HCT116 (cell line): Measurements from ENCODE around the gene AMACR. TPM values are rescaled to one million over a fixed set of nuclear protein-coding genes. Genes with fewer than 3 reads are reported as not detected.

Source experiments
- ATAC-seq: fragments of 200-7000 bp; cut with Tn5 transposase; 2 replicates; pipeline ENCODE4 v1.9.1; 2020; ENCODE audit warnings: mild to moderate bottlenecking, moderate library complexity
- BruUV-seq: library from RNA; stranded (reverse); fragments of 400-500 nt; replicated peaks from 2 replicates; lab custom pipeline; 2021; lab: Mats Ljungman, UMichigan
- CTCF ChIA-PET: fragments of 300-600 bp; sonication (Branson Sonifier 250); formaldehyde crosslinking; loops from one replicate; lab custom pipeline; 2021; ENCODE audit warnings: antibody characterized with exemption; lab: Charles Lee
- POLR2A ChIA-PET: fragments of 300-600, 350-600 bp; sonication (Branson Sonifier 250); formaldehyde crosslinking; loops from one replicate; lab custom pipeline; 2021; ENCODE audit warnings: antibody characterized with exemption; lab: Charles Lee
- RAD21 ChIA-PET, 2 experiments: fragments of 300-600 bp; sonication (Branson Sonifier 250); formaldehyde crosslinking; loops; one replicate each; lab custom pipeline; 2023; ENCODE audit warnings: low total read pairs in 2 of 2; ENCODE audit not compliant: uncharacterized antibody in 2 of 2, unreplicated experiment in 2 of 2, low non-redundant PET in 1 of 2; lab: Charles Lee
- DNase-seq: peaks from one replicate; pipeline ENCODE4 v3.0.0-alpha.2; 2010; ENCODE audit warnings: low read depth, low spot score
- H2AFZ ChIP-seq: fragments of 200-600 bp; shearing (Covaris generic), sonication (generic); 2 replicates; pipeline ENCODE4 v1.6.1; 2017; ENCODE audit warnings: low read depth, mixed run types, mixed read lengths, antibody characterized with exemption, low read length; ENCODE audit not compliant: poor library complexity, severe bottlenecking
- H3K27ac ChIP-seq: 2 replicates; pipeline ENCODE4 v1.5.1; 2012; ENCODE audit warnings: low read depth, low read length
- H3K27me3 ChIP-seq: fragments of 200-600 bp; sonication (generic); 2 replicates; pipeline ENCODE4 v1.6.1; 2016; ENCODE audit warnings: mixed run types, low read length, mixed read lengths; ENCODE audit not compliant: insufficient read depth
- H3K36me3 ChIP-seq, 2 experiments: fragments of 200-500 bp in 1 of 2; fragments of 200-600 bp in 1 of 2; sonication (Bioruptor generic) in 1 of 2; sonication (generic) in 1 of 2; 2 replicates each; pipeline versions ENCODE4 v1.5.1 to v1.6.1; 2014 to 2016; ENCODE audit warnings: low read length in 2 of 2, inconsistent platforms in 1 of 2, mixed read lengths in 1 of 2, mixed run types in 1 of 2; ENCODE audit not compliant: insufficient read depth in 2 of 2, control insufficient read depth in 1 of 2
- H3K4me1 ChIP-seq, 2 experiments: fragments of 200-600 bp in 1 of 2; sonication (generic) in 1 of 2; 2 replicates each; pipeline versions ENCODE4 v1.5.1 to v1.6.1; 2012 to 2017; ENCODE audit warnings: low read length in 2 of 2, inconsistent platforms in 1 of 2, mild to moderate bottlenecking in 1 of 2, mixed read lengths in 1 of 2, mixed run types in 1 of 2, moderate library complexity in 1 of 2; ENCODE audit not compliant: insufficient read depth in 2 of 2, control insufficient read depth in 1 of 2
- H3K4me2 ChIP-seq: fragments of 200-600 bp; sonication (generic); 2 replicates; pipeline ENCODE4 v1.6.1; 2017; ENCODE audit warnings: mixed run types, low read length, mixed read lengths
- H3K4me3 ChIP-seq, 2 experiments: fragments of 200-600 bp in 1 of 2; sonication (generic) in 1 of 2; replicated peaks in 1 of 2; 2 replicates each; pipeline ENCODE4 v1.5.1; 2011 to 2016; ENCODE audit warnings: low read length in 2 of 2, control low read depth in 1 of 2, low read depth in 1 of 2, mild to moderate bottlenecking in 1 of 2, mixed read lengths in 1 of 2, mixed run types in 1 of 2
- H3K79me2 ChIP-seq: fragments of 200-600 bp; sonication (generic); 2 replicates; pipeline ENCODE4 v1.6.1; 2017; ENCODE audit warnings: mild to moderate bottlenecking, mixed run types, low read length, moderate library complexity, mixed read lengths; ENCODE audit not compliant: insufficient read depth
- H3K9ac ChIP-seq: fragments of 200-600 bp; sonication (generic); 2 replicates; pipeline ENCODE4 v1.6.1; 2016; ENCODE audit warnings: low read length, mixed read lengths
- H3K9me2 ChIP-seq: fragments of 200-600 bp; sonication (generic), shearing (Covaris generic); 2 replicates; pipeline ENCODE4 v1.6.1; 2017; ENCODE audit warnings: mixed run types, mild to moderate bottlenecking, moderate library complexity; ENCODE audit not compliant: insufficient read depth
- H3K9me3 ChIP-seq, 2 experiments: fragments of 200-500 bp in 1 of 2; fragments of 200-600 bp in 1 of 2; sonication (Bioruptor generic) in 1 of 2; sonication (generic) in 1 of 2; 2 replicates each; pipeline ENCODE4 v1.6.1; 2014 to 2017; ENCODE audit warnings: low read length in 2 of 2, mixed read lengths in 2 of 2, inconsistent platforms in 1 of 2, low read depth in 1 of 2, mild to moderate bottlenecking in 1 of 2, mixed run types in 1 of 2, moderate library complexity in 1 of 2; ENCODE audit not compliant: control insufficient read depth in 1 of 2, insufficient read depth in 1 of 2
- H4K20me1 ChIP-seq: fragments of 200-600 bp; sonication (generic), shearing (Covaris generic); 2 replicates; pipeline ENCODE4 v1.6.1; 2017; ENCODE audit warnings: mixed run types, mild to moderate bottlenecking, moderate library complexity; ENCODE audit not compliant: insufficient read depth
- CBX3 ChIP-seq: IDR thresholded peaks from 2 replicates; pipeline ENCODE4 v1.6.1; 2012; ENCODE audit warnings: low read depth
- CEBPB ChIP-seq: IDR thresholded peaks from 2 replicates; pipeline ENCODE4 v1.6.1; 2012; ENCODE audit warnings: low read depth
- EGR1 ChIP-seq: IDR thresholded peaks from 2 replicates; pipeline ENCODE4 v1.6.1; 2012; ENCODE audit warnings: low read depth
- ELF1 ChIP-seq: IDR thresholded peaks from 2 replicates; pipeline ENCODE4 v1.6.1; 2012; ENCODE audit warnings: low read depth, borderline replicate concordance
- EZH2 ChIP-seq: fragments of 200-600 bp; sonication (generic); IDR thresholded peaks from 2 replicates; pipeline ENCODE4 v1.6.1; 2017; ENCODE audit warnings: antibody characterized with exemption, mixed run types
- FOSL1 ChIP-seq: IDR thresholded peaks from 2 replicates; pipeline ENCODE4 v1.6.1; 2012; ENCODE audit warnings: low read depth
- JUND ChIP-seq: IDR thresholded peaks from 2 replicates; pipeline ENCODE4 v1.6.1; 2012
- POLR2A ChIP-seq: IDR thresholded peaks from 2 replicates; pipeline ENCODE4 v1.7.0; 2011; ENCODE audit warnings: borderline replicate concordance; ENCODE audit not compliant: insufficient read depth, insufficient read length; ENCODE audit errors: extremely low read depth
- POLR2AphosphoS5 ChIP-seq: IDR thresholded peaks from 2 replicates; pipeline ENCODE4 v1.6.1; 2011; ENCODE audit warnings: mild to moderate bottlenecking, low read depth, low read length, moderate library complexity
- RAD21 ChIP-seq: IDR thresholded peaks from 2 replicates; pipeline ENCODE4 v1.6.1; 2012; ENCODE audit warnings: low read depth, mild to moderate bottlenecking
- SIN3A ChIP-seq: IDR thresholded peaks from 2 replicates; pipeline ENCODE4 v1.6.1; 2012; ENCODE audit warnings: low read depth
- SP1 ChIP-seq: IDR thresholded peaks from 2 replicates; pipeline ENCODE4 v1.6.1; 2012; ENCODE audit warnings: low read depth
- TCF7L2 ChIP-seq: IDR thresholded peaks from 2 replicates; pipeline ENCODE4 v1.7.0; 2011; ENCODE audit warnings: borderline replicate concordance, inconsistent platforms; ENCODE audit not compliant: insufficient read depth, insufficient read length; ENCODE audit errors: extremely low read depth
- YY1 ChIP-seq: IDR thresholded peaks from 2 replicates; pipeline ENCODE4 v1.6.1; 2011; ENCODE audit warnings: low read length, low read depth, moderate library complexity, mild to moderate bottlenecking; ENCODE audit not compliant: insufficient replicate concordance; ENCODE audit errors: extremely low read depth
- ZFX ChIP-seq: fragments of 450-650 bp; IDR thresholded peaks from 2 replicates; pipeline ENCODE4 v1.6.1; 2017
- ZNF274 ChIP-seq: fragments of 200-500 bp; sonication (Bioruptor generic); IDR thresholded peaks from 2 replicates; pipeline ENCODE4 v1.6.1; 2014; ENCODE audit warnings: mild to moderate bottlenecking, low read depth, low read length, inconsistent platforms
- intact Hi-C: fragments of 100-400 bp; cut with micrococcal nuclease; formaldehyde crosslinking; loops from 2 replicates; pipeline ENCODE4 v1.10.0; 2022
- total RNA-seq: library from RNA; stranded (reverse); gene quantifications from one replicate; pipeline ENCODE4 v1.2.1, GENCODE V29; 2021; ENCODE audit not compliant: unreplicated experiment
- TF ChIP-seq, protein P1 (sequence below): IDR thresholded peaks from 2 replicates; pipeline ENCODE4 v1.6.1; 2012
- TF ChIP-seq, protein P2 (sequence below): IDR thresholded peaks from 2 replicates; pipeline ENCODE4 v1.6.1; 2012; ENCODE audit warnings: low read depth
- TF ChIP-seq, protein P3 (sequence below): IDR thresholded peaks from 2 replicates; pipeline ENCODE4 v1.6.1; 2012

The AMACR gene
- total RNA-seq, 1 experiment from 2014 or later, result 4.3 TPM

DNA sequence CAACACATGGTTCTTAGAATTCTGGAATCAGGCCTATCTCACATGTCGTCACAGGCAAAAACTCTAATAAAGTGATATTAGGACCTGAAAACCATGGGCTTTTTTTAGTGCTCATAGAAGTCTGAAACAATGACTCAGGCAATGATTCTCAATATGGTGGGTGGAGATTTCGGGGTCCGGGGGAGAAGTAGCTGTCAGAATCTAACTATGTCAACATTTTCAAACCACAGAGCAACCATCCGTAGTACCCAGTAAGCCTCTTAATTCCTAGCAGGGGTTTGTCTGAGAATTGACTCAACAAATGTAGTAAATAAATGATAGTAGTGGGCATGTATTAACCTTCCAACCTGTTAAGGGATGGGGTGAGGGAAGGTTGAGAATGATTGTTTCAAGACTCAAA is 2.6 kb downstream of the AMACR start:
- Histone ChIP-seq H3K9me3 (no peaks in the 10 kb centered on the region), H3K9me2 (no peaks in the 10 kb centered on the region), H2AFZ (no peak overlapping the region), H3K4me3 (no peak overlapping the region), H3K79me2 (no peaks in the 10 kb centered on the region), H4K20me1 (no peaks in the 10 kb centered on the region), H3K4me1 (peaks cover 6% of the 10 kb centered on the region in 2 experiments; a peak in 2 of 4 replicates), H3K27me3 (no peaks in the 10 kb centered on the region), H3K27ac (no peak overlapping the region), H3K36me3 (no peaks in the 10 kb centered on the region), H3K9ac (no peak overlapping the region), H3K4me2 (no peak overlapping the region)
- RAD21 ChIA-PET, result no interaction called here
- POLR2A ChIA-PET, result no interaction called here
- intact Hi-C loops, result no loop called here
- TF ChIP-seq, protein P1, sequence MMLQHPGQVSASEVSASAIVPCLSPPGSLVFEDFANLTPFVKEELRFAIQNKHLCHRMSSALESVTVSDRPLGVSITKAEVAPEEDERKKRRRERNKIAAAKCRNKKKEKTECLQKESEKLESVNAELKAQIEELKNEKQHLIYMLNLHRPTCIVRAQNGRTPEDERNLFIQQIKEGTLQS, result no peak
- TF ChIP-seq SIN3A (no peak), ZFX (no peak), YY1 (no peak), JUND (no peak), CBX3 (no peak)
- ATAC-seq (no peak), DNase-seq (no peak)
- CTCF ChIA-PET, result no interaction called here
- no TSS peak for BruUV-seq

DNA sequence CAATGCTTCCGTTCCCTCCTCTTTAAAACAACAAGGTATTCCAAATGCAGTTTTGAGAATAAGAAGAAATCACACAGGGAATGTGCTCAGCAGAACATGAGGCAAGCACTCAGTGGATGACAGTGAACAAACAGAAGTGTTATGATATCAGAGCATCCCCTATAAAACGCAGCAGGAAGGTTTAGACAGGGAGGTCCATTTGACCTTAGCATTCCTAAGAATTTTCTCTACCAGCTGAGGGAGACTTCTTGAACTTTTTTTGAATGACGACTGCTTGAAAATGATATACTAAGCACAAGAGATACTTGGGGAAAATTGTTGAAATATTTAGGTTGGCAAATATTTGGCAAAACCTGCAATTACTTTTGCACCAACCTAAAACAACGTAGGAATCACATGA is 3.9 kb downstream of the AMACR start:
- Histone ChIP-seq H3K9me2 (no peaks in the 10 kb centered on the region), H3K9me3 (no peaks in the 10 kb centered on the region), H3K9ac (no peak overlapping the region), H2AFZ (no peak overlapping the region), H3K27ac (no peak overlapping the region), H4K20me1 (no peaks in the 10 kb centered on the region), H3K79me2 (no peaks in the 10 kb centered on the region), H3K4me2 (no peak overlapping the region), H3K36me3 (no peaks in the 10 kb centered on the region), H3K27me3 (no peaks in the 10 kb centered on the region), H3K4me1 (peaks cover 6% of the 10 kb centered on the region in 2 experiments; a peak in 2 of 4 replicates), H3K4me3 (no peak overlapping the region)
- intact Hi-C loops, result no loop called here
- RAD21 ChIA-PET, result no interaction called here
- no peak for ATAC-seq
- CTCF ChIA-PET, result no interaction called here
- no TSS peak for BruUV-seq
- no peak for DNase-seq
- POLR2A ChIA-PET, result no interaction called here
- TF ChIP-seq EGR1 (no peak), POLR2A (no peak), SIN3A (no peak), FOSL1 (no peak), TCF7L2 (no peak), CEBPB (no peak), POLR2AphosphoS5 (no peak), SP1 (no peak), RAD21 (no peak), ZNF274 (no peak), ZFX (no peak), CBX3 (no peak), EZH2 (no peak), YY1 (no peak), ELF1 (no peak)
- TF ChIP-seq, protein P1, result no peak
- TF ChIP-seq, protein P2, sequence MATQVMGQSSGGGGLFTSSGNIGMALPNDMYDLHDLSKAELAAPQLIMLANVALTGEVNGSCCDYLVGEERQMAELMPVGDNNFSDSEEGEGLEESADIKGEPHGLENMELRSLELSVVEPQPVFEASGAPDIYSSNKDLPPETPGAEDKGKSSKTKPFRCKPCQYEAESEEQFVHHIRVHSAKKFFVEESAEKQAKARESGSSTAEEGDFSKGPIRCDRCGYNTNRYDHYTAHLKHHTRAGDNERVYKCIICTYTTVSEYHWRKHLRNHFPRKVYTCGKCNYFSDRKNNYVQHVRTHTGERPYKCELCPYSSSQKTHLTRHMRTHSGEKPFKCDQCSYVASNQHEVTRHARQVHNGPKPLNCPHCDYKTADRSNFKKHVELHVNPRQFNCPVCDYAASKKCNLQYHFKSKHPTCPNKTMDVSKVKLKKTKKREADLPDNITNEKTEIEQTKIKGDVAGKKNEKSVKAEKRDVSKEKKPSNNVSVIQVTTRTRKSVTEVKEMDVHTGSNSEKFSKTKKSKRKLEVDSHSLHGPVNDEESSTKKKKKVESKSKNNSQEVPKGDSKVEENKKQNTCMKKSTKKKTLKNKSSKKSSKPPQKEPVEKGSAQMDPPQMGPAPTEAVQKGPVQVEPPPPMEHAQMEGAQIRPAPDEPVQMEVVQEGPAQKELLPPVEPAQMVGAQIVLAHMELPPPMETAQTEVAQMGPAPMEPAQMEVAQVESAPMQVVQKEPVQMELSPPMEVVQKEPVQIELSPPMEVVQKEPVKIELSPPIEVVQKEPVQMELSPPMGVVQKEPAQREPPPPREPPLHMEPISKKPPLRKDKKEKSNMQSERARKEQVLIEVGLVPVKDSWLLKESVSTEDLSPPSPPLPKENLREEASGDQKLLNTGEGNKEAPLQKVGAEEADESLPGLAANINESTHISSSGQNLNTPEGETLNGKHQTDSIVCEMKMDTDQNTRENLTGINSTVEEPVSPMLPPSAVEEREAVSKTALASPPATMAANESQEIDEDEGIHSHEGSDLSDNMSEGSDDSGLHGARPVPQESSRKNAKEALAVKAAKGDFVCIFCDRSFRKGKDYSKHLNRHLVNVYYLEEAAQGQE, result no peak
- TF ChIP-seq, protein P3, sequence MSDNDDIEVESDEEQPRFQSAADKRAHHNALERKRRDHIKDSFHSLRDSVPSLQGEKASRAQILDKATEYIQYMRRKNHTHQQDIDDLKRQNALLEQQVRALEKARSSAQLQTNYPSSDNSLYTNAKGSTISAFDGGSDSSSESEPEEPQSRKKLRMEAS, result no peak
